ENCODE measurements around the gene IL1RN.

The IL1RN gene, protein sequence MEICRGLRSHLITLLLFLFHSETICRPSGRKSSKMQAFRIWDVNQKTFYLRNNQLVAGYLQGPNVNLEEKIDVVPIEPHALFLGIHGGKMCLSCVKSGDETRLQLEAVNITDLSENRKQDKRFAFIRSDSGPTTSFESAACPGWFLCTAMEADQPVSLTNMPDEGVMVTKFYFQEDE

DNA sequence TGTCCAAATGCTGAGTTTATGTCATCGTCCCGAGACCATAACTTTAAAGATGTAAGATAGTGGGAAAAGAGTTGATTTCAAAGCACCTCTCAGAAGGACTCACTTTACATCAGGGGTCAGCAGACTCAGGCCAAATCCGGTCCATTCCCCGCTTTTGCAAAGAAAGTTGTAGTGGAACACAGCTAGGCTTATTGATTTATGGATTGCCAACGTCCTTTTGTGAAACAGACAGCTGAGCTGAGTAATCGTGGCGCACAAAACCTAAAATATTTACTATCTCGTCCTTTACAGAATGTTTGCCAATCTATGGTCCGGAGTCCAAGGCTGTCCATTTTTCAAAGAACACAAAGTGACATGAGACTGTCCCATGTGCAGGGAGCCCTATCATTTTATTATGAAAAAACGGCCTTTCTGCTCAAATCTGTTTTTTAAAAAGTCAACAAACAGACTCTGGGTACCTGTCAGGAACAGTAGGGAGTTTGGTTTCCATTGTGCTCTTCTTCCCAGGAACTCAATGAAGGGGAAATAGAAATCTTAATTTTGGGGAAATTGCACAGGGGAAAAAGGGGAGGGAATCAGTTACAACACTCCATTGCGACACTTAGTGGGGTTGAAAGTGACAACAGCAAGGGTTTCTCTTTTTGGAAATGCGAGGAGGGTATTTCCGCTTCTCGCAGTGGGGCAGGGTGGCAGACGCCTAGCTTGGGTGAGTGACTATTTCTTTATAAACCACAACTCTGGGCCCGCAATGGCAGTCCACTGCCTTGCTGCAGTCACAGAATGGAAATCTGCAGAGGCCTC lies at the start of gene IL1RN:
Gene IL1RN, plus strand, starts transcription at position 754 of the 801 bp plus-strand sequence. Its CDS starts 27 bp downstream, at position 781.
- no peak within 1 kb of the TSS for H3K4me3 ChIP-seq (ENCODE audit: low read depth in 1 of 2, low read length in 2 of 2)
- H3K9ac ChIP-seq (ENCODE audit: low read depth in 1 of 2, low read length in 2 of 2): no peak within 1 kb of the TSS
- peaks cover 5 to 9% of the 10 kb centered on the region in 2 donors for H3K4me1 ChIP-seq (ENCODE audit: control insufficient read depth in 1 of 2, insufficient read depth in 2 of 2, low read length in 2 of 2)
- H3K27me3 ChIP-seq (ENCODE audit: control insufficient read depth in 1 of 2, insufficient read depth in 2 of 2, low read length in 2 of 2): no peaks in the 10 kb centered on the region
- H3K9me3 ChIP-seq (ENCODE audit: control insufficient read depth in 1 of 2, low read length in 2 of 2): no peaks in the 10 kb centered on the region
- H3K36me3 ChIP-seq (ENCODE audit: control insufficient read depth in 1 of 2, insufficient read depth in 2 of 2, low read length in 2 of 2): peaks cover 0 to 5% of the 10 kb centered on the region in 2 donors
- H3K27ac ChIP-seq (ENCODE audit: low read depth, low read length): no peak within 1 kb of the TSS

DNA sequence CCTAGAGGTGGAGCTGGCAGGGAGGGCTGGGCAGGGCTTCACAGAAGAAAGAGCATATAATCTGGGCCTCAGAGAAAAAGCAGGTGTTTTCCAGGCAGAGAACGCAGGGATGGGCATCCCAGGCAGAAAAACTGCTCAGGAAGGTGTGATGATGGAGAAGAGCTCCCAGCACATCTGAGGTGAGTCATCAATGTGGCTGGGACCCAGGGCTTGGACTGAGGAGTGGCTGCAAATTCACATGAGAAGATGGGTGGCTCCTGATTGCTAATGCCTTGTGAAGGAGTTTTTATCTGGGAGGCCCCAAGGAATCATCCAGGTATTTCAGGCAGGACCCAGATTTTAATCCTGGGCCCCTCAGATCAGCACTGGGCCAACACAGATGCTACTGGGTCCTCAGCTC lies 49.5 kb upstream of the IL1RN start:
- H3K4me3 ChIP-seq (ENCODE audit: low read depth in 1 of 2, low read length in 2 of 2): no peak overlapping the region
- H3K4me1 ChIP-seq (ENCODE audit: control insufficient read depth in 1 of 2, insufficient read depth in 2 of 2, low read length in 2 of 2): peaks cover 18 to 27% of the 10 kb centered on the region in 2 donors
- H3K27me3 ChIP-seq (ENCODE audit: control insufficient read depth in 1 of 2, insufficient read depth in 2 of 2, low read length in 2 of 2): peaks cover 0 to 4% of the 10 kb centered on the region in 2 donors
- no peaks in the 10 kb centered on the region for H3K9me3 ChIP-seq (ENCODE audit: control insufficient read depth in 1 of 2, low read length in 2 of 2)
- no peaks in the 10 kb centered on the region for H3K36me3 ChIP-seq (ENCODE audit: control insufficient read depth in 1 of 2, insufficient read depth in 2 of 2, low read length in 2 of 2)
- no peak overlapping the region for H3K27ac ChIP-seq (ENCODE audit: low read depth, low read length)
- H3K9ac ChIP-seq (ENCODE audit: low read depth in 1 of 2, low read length in 2 of 2): no peak overlapping the region

DNA sequence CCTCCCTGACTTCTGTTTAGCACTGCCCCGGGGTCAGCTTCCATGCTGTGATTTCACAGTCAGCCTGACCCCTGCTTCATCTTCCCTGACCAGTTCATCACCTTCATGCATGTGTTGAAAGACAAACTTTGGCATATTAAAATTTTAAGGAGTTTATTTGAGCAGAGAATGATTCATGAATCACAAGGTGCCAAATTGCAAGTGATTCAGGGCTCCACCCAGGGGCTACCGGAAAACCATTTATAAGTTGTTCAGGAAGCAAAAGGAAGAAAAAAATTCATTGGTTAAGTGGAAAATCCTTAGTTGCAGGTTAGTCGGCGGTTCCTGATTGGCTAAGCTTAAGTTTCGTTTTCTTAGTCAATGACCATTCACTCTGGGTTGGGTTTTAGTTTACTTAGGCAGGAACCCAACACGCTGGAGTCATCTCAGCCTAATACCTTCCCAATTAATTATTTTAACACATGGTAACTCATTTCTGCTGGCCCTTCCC lies 49.0 kb upstream of the IL1RN start:
- Histone ChIP-seq H3K4me3 (ENCODE audit: low read depth in 1 of 2, low read length in 2 of 2) (no peak overlapping the region), H3K27ac (ENCODE audit: low read depth, low read length) (no peak overlapping the region), H3K9ac (ENCODE audit: low read depth in 1 of 2, low read length in 2 of 2) (no peak overlapping the region), H3K36me3 (ENCODE audit: control insufficient read depth in 1 of 2, insufficient read depth in 2 of 2, low read length in 2 of 2) (no peaks in the 10 kb centered on the region), H3K4me1 (ENCODE audit: control insufficient read depth in 1 of 2, insufficient read depth in 2 of 2, low read length in 2 of 2) (peaks cover 18 to 27% of the 10 kb centered on the region in 2 donors), H3K9me3 (ENCODE audit: control insufficient read depth in 1 of 2, low read length in 2 of 2) (no peaks in the 10 kb centered on the region), H3K27me3 (ENCODE audit: control insufficient read depth in 1 of 2, insufficient read depth in 2 of 2, low read length in 2 of 2) (peaks cover 4% of the 10 kb centered on the region in 2 donors)

DNA sequence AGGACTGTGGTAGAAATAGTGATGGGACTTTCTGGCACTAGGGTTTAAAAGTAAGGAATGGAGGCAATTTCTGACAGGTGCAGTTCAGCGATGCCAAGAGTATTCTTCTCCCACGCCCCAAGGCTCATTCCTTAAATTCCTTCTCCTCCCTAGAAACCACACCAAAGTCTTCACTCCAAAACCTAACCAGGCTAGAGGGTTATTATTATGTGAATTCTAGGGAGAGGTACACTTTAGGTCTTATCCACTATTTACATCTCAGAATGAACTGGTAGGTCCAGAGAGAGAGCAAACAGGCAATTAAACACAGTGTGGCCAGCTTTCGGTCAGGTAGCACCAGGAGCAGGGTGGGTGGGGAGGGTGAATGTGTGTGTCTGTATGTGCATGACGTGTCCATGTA lies 48.3 kb upstream of the IL1RN start:
- H3K9me3 ChIP-seq (ENCODE audit: control insufficient read depth in 1 of 2, low read length in 2 of 2): no peaks in the 10 kb centered on the region
- peaks cover 18 to 27% of the 10 kb centered on the region in 2 donors for H3K4me1 ChIP-seq (ENCODE audit: control insufficient read depth in 1 of 2, insufficient read depth in 2 of 2, low read length in 2 of 2)
- no peak overlapping the region for H3K27ac ChIP-seq (ENCODE audit: low read depth, low read length)

DNA sequence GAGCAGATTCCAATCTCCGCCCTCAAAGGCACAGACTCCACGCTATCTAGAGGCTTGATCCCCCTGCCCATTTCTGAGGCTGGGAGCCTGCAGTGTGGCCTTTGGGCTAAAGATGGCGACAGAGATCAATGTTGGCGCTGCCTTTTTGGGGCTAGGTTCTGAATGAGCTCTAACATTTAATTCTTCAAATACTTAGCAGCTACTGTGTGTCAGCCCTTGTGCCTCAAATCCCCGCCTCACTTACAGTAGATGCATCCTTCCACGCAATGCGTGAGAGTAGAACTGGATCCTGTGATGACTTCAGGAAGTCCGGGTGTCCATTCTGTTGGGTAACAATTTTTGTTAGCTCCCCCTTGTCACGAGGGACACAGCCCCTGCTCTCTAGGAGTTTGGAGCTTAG lies 47.3 kb upstream of the IL1RN start:
- peaks cover 0 to 7% of the 10 kb centered on the region in 2 donors for H3K27me3 ChIP-seq (ENCODE audit: control insufficient read depth in 1 of 2, insufficient read depth in 2 of 2, low read length in 2 of 2)
- no peak overlapping the region for H3K9ac ChIP-seq (ENCODE audit: low read depth in 1 of 2, low read length in 2 of 2)
- no peak overlapping the region for H3K4me3 ChIP-seq (ENCODE audit: low read depth in 1 of 2, low read length in 2 of 2)
- peaks cover 18 to 25% of the 10 kb centered on the region in 2 donors for H3K4me1 ChIP-seq (ENCODE audit: control insufficient read depth in 1 of 2, insufficient read depth in 2 of 2, low read length in 2 of 2)
- H3K27ac ChIP-seq (ENCODE audit: low read depth, low read length): no peak overlapping the region
- no peaks in the 10 kb centered on the region for H3K9me3 ChIP-seq (ENCODE audit: control insufficient read depth in 1 of 2, low read length in 2 of 2)
- no peaks in the 10 kb centered on the region for H3K36me3 ChIP-seq (ENCODE audit: control insufficient read depth in 1 of 2, insufficient read depth in 2 of 2, low read length in 2 of 2)

More for the DNA sequence above, 48.3 kb upstream of the IL1RN start:
- H3K9ac ChIP-seq (ENCODE audit: low read depth in 1 of 2, low read length in 2 of 2): no peak overlapping the region
- no peak overlapping the region for H3K4me3 ChIP-seq (ENCODE audit: low read depth in 1 of 2, low read length in 2 of 2)
- no peaks in the 10 kb centered on the region for H3K36me3 ChIP-seq (ENCODE audit: control insufficient read depth in 1 of 2, insufficient read depth in 2 of 2, low read length in 2 of 2)
- H3K27me3 ChIP-seq (ENCODE audit: control insufficient read depth in 1 of 2, insufficient read depth in 2 of 2, low read length in 2 of 2): peaks cover under 1 to 7% of the 10 kb centered on the region in 2 donors

DNA sequence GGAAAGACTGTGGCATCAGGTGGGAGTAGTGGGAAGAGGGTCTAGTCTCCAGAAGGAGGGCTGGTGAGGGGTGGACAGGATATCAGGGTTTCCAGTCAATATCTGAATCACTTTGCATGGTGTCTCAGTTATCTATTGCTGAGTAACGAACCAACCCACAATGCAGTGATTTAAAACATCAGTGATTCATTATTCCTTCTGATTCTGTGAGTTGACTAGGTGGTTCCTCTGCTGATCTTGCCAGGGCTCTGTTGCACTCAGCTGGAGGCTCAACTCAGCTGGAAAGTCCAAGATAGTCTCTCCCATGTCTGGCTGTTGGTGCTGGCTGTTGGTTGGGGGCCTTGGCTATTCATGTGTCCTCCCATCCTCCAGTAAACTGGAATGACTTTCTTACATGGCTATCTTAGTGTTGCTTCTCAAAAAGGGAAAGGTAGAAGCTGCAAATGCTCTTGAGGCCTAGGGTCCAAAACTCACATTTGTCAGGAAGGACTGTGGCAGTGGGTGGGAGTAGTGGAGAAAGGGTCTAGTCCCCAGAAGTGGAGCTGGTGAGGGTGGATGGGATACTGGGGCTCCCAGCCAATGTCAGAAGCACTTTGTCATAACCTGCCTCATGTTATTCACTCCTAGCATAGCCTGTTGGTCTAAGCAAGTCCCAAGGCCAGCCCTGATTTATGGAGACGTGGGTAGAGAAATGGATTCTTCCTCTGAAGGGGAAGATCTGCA lies 45.7 kb upstream of the IL1RN start:
- Histone ChIP-seq H3K4me1 (ENCODE audit: control insufficient read depth in 1 of 2, insufficient read depth in 2 of 2, low read length in 2 of 2) (peaks cover 14 to 18% of the 10 kb centered on the region in 2 donors), H3K9me3 (ENCODE audit: control insufficient read depth in 1 of 2, low read length in 2 of 2) (no peaks in the 10 kb centered on the region), H3K9ac (ENCODE audit: low read depth in 1 of 2, low read length in 2 of 2) (no peak overlapping the region), H3K4me3 (ENCODE audit: low read depth in 1 of 2, low read length in 2 of 2) (no peak overlapping the region), H3K27me3 (ENCODE audit: control insufficient read depth in 1 of 2, insufficient read depth in 2 of 2, low read length in 2 of 2) (peaks cover 0 to 7% of the 10 kb centered on the region in 2 donors), H3K36me3 (ENCODE audit: control insufficient read depth in 1 of 2, insufficient read depth in 2 of 2, low read length in 2 of 2) (no peaks in the 10 kb centered on the region), H3K27ac (ENCODE audit: low read depth, low read length) (no peak overlapping the region)

DNA sequence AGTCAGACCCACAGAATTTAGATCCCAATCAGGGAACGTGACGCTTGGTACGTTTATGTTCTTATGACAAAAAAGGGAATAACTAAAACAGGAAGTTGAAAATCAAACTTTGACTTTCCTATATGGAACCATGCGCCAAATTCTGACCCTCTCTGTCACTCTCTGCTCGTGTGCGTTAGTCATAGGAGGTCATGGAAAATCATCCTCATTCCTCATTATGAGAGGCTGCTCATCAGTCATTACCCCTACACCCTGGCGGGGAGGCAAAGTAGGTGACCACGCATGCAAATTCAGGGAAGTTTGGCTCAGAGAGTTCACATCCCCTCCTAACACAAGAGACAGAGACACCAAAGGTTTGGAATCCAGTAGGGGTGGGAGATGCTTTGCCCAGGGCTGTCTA lies 44.1 kb upstream of the IL1RN start:
- Histone ChIP-seq H3K4me1 (ENCODE audit: control insufficient read depth in 1 of 2, insufficient read depth in 2 of 2, low read length in 2 of 2) (peaks cover under 1 to 5% of the 10 kb centered on the region in 2 donors), H3K4me3 (ENCODE audit: low read depth in 1 of 2, low read length in 2 of 2) (no peak overlapping the region), H3K36me3 (ENCODE audit: control insufficient read depth in 1 of 2, insufficient read depth in 2 of 2, low read length in 2 of 2) (no peaks in the 10 kb centered on the region), H3K27ac (ENCODE audit: low read depth, low read length) (no peak overlapping the region), H3K9me3 (ENCODE audit: control insufficient read depth in 1 of 2, low read length in 2 of 2) (peaks cover 0 to 4% of the 10 kb centered on the region in 2 donors), H3K27me3 (ENCODE audit: control insufficient read depth in 1 of 2, insufficient read depth in 2 of 2, low read length in 2 of 2) (peaks cover 0 to 7% of the 10 kb centered on the region in 2 donors), H3K9ac (ENCODE audit: low read depth in 1 of 2, low read length in 2 of 2) (no peak overlapping the region)

DNA sequence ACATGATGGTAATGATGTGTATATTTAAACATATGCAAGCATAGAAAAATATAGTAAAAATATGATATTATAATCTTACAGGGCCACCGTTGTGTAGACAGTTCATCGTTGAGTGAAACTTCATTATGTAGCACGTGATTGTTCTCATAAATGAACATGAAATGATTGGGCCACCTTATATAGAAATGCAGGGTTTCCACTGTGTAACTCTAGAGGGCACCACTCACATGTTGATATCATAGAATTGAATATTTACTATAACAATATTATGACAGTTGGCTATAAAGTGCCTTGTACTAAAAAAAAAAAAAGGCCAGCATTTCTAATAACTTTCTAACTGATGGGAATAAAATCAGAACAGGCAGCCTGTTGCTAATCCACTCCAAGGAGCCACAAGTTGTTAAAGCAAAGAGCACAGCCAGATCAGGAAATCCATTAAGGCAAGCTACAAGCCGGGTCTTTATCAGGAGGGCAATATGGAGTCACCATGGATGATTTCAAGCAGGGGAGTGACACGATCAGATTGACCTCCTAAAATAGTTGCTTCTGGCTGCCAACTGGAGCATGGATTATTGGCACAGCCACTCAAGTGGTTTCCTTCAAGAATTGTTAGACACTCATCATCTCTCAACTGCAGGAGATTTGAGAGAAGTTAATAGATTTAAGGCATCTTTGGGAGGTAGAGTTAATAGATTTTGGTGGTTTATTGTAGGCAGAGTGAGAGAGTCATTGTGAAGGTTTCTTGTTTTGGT lies 43.0 kb upstream of the IL1RN start:
- Histone ChIP-seq H3K36me3 (ENCODE audit: control insufficient read depth in 1 of 2, insufficient read depth in 2 of 2, low read length in 2 of 2) (no peaks in the 10 kb centered on the region), H3K4me3 (ENCODE audit: low read depth in 1 of 2, low read length in 2 of 2) (no peak overlapping the region), H3K9me3 (ENCODE audit: control insufficient read depth in 1 of 2, low read length in 2 of 2) (peaks cover 0 to 4% of the 10 kb centered on the region in 2 donors), H3K9ac (ENCODE audit: low read depth in 1 of 2, low read length in 2 of 2) (no peak overlapping the region), H3K27me3 (ENCODE audit: control insufficient read depth in 1 of 2, insufficient read depth in 2 of 2, low read length in 2 of 2) (peaks cover 0 to 7% of the 10 kb centered on the region in 2 donors), H3K4me1 (ENCODE audit: control insufficient read depth in 1 of 2, insufficient read depth in 2 of 2, low read length in 2 of 2) (no peaks in the 10 kb centered on the region), H3K27ac (ENCODE audit: low read depth, low read length) (no peak overlapping the region)

DNA sequence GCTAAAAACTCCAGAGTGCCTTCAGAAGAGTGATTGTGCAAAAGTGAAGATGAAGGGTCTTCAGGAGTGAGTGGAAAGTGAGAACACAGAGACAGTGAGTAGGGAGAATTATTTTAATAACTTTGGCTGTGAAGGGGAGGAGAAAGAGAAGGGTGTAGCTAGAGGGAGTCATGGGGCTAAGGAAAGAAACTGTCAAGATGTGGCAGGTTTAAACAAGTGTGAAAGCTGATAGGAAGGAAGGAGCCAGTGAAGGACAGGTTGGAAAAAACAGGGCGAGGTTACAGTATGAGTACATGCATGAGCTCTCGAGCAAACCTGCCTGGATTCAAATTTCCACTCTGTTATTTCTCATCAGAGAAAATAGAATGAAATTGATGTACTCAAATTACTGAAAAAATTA lies 41.9 kb upstream of the IL1RN start:
- H3K27me3 ChIP-seq (ENCODE audit: control insufficient read depth in 1 of 2, insufficient read depth in 2 of 2, low read length in 2 of 2): peaks cover 0 to 7% of the 10 kb centered on the region in 2 donors
- H3K4me1 ChIP-seq (ENCODE audit: control insufficient read depth in 1 of 2, insufficient read depth in 2 of 2, low read length in 2 of 2): no peaks in the 10 kb centered on the region
- H3K27ac ChIP-seq (ENCODE audit: low read depth, low read length): no peak overlapping the region
- H3K36me3 ChIP-seq (ENCODE audit: control insufficient read depth in 1 of 2, insufficient read depth in 2 of 2, low read length in 2 of 2): no peaks in the 10 kb centered on the region
- no peak overlapping the region for H3K4me3 ChIP-seq (ENCODE audit: low read depth in 1 of 2, low read length in 2 of 2)
- H3K9me3 ChIP-seq (ENCODE audit: control insufficient read depth in 1 of 2, low read length in 2 of 2): peaks cover 0 to 4% of the 10 kb centered on the region in 2 donors
- no peak overlapping the region for H3K9ac ChIP-seq (ENCODE audit: low read depth in 1 of 2, low read length in 2 of 2)
